HEK293T (cell line): ENCODE measurements around the gene UBASH3A.

Source experiments
- CTCF ChIA-PET: fragments of 350-600 bp; formaldehyde crosslinking; extraction: SDS; loops from one replicate; lab custom pipeline; 2021; ENCODE audit warnings: antibody characterized with exemption, inconsistent platforms; lab: Yijun Ruan, JAX
- POLR2A ChIA-PET: fragments of 350-600 bp; formaldehyde crosslinking; extraction: SDS; loops from one replicate; lab custom pipeline; 2020; ENCODE audit warnings: antibody characterized with exemption, inconsistent platforms; lab: Yijun Ruan, JAX
- DNase-seq: peaks from one replicate; pipeline ENCODE4 v3.0.0; 2012; ENCODE audit warnings: mixed read lengths; ENCODE audit errors: extremely low spot score
- ARNT ChIP-seq: fragments of 450-650 bp; IDR thresholded peaks from 2 replicates; pipeline ENCODE4 v1.6.1; 2017; ENCODE audit warnings: mild to moderate bottlenecking
- BHLHE40 ChIP-seq: fragments of 450-650 bp; IDR thresholded peaks from 2 replicates; pipeline ENCODE4 v1.6.1; 2016; ENCODE audit warnings: mild to moderate bottlenecking, moderate library complexity, borderline replicate concordance
- CTBP1 ChIP-seq: fragments of 450-650 bp; IDR thresholded peaks from 2 replicates; pipeline ENCODE4 v1.6.1; 2016; ENCODE audit warnings: borderline replicate concordance
- ELF4 ChIP-seq: fragments of 450-650 bp; IDR thresholded peaks from 2 replicates; pipeline ENCODE4 v1.6.1; 2017; ENCODE audit warnings: antibody characterized with exemption
- FOXA1 ChIP-seq: fragments of 450-650 bp; IDR thresholded peaks from 2 replicates; pipeline ENCODE4 v1.6.1; 2016; ENCODE audit warnings: mild to moderate bottlenecking
- FOXK2 ChIP-seq: fragments of 450-650 bp; IDR thresholded peaks from 2 replicates; pipeline ENCODE4 v1.6.1; 2016; ENCODE audit warnings: mild to moderate bottlenecking
- FOXM1 ChIP-seq: fragments of 450-650 bp; IDR thresholded peaks from 2 replicates; pipeline ENCODE4 v1.6.1; 2017; ENCODE audit warnings: mild to moderate bottlenecking, borderline replicate concordance
- HDGF ChIP-seq: fragments of 450-650 bp; IDR thresholded peaks from 2 replicates; pipeline ENCODE4 v1.6.1; 2017; ENCODE audit warnings: antibody characterized with exemption, borderline replicate concordance
- L3MBTL2 ChIP-seq: fragments of 450-650 bp; conservative IDR thresholded peaks from 2 replicates; pipeline ENCODE4 v1.6.1; 2016; ENCODE audit warnings: mild to moderate bottlenecking
- LEF1 ChIP-seq: fragments of 450-650 bp; IDR thresholded peaks from 2 replicates; pipeline ENCODE4 v1.6.1; 2017; ENCODE audit warnings: mild to moderate bottlenecking, borderline replicate concordance
- NFRKB ChIP-seq: fragments of 450-650 bp; IDR thresholded peaks from 2 replicates; pipeline ENCODE4 v1.6.1; 2016; ENCODE audit warnings: mild to moderate bottlenecking, moderate library complexity
- PKNOX1 ChIP-seq: fragments of 450-650 bp; IDR thresholded peaks from 2 replicates; pipeline ENCODE4 v1.6.1; 2016
- SP1 ChIP-seq: fragments of 450-650 bp; IDR thresholded peaks from 2 replicates; pipeline ENCODE4 v1.6.1; 2017
- SUZ12 ChIP-seq: fragments of 450-650 bp; IDR thresholded peaks from 2 replicates; pipeline ENCODE4 v1.6.1; 2016; ENCODE audit warnings: mild to moderate bottlenecking
- TARDBP ChIP-seq: fragments of 450-650 bp; IDR thresholded peaks from 2 replicates; pipeline ENCODE4 v1.6.1; 2016
- ZNF384 ChIP-seq: fragments of 450-650 bp; IDR thresholded peaks from 2 replicates; pipeline ENCODE4 v1.6.1; 2016

The UBASH3A gene

GRCh38 chr21:42437786-42438185 is 34.1 kb downstream of the UBASH3A start:
- TF ChIP-seq HDGF (no peak), SP1 (no peak), ELF4 (no peak), LEF1 (no peak), BHLHE40 (no peak), SUZ12 (no peak), NFRKB (no peak), FOXM1 (no peak), FOXK2 (no peak), ZNF384 (no peak), CTBP1 (no peak), PKNOX1 (no peak), L3MBTL2 (no peak), FOXA1 (no peak), ARNT (no peak), TARDBP (no peak)
- POLR2A ChIA-PET: no interaction called here
- CTCF ChIA-PET: no interaction called here
- DNase-seq: no peak

- POLR2A ChIA-PET: no interaction called here
- CTCF ChIA-PET: no interaction called here
- TF ChIP-seq BHLHE40 (no peak), ARNT (no peak), SUZ12 (no peak), ELF4 (no peak), SP1 (no peak), HDGF (no peak), CTBP1 (no peak), TARDBP (no peak), L3MBTL2 (no peak), FOXM1 (no peak), PKNOX1 (no peak), NFRKB (no peak), FOXA1 (no peak), LEF1 (no peak), ZNF384 (no peak), FOXK2 (no peak)
- no peak for DNase-seq
These were observed 34.9 kb downstream of the UBASH3A start for GRCh38 chr21:42438316-42439205.

DNA sequence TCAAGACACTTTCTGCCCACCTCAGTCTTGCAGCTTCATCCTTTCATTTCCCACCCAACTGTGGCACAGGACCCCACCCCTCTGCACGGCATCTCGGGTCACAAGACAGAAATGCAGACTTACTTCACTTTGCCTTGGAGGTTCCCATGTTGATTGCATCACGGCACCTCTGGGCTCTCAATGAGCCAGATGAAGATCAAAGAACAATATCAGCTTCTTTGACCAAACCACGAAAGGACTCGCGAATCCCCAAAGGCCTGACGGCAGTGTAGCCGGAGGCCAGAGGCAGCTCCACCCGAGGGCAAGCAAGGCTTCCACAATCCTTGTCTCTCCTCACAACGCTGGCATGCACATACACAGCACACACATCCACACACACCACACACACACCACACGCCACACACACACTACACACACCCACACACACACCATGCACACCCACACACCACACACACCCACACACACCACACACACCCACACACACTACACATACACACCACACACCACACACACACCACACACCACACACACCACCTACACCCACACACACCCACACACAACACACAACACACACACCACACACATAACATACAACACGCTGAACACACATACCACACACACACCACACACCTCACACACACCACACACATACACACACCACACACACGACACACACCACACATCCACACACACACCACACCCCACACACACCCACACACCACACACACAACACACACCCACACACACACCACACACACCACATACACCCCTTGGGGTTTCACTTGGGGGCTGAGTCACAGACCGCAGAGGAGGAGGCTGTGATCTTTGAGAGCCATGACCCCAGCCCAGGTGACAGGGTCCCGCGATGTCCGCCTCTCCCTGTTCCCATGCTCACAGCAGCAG is 35.8 kb downstream of the UBASH3A start:
- TF ChIP-seq LEF1 (no peak), NFRKB (no peak), ARNT (no peak), PKNOX1 (no peak), CTBP1 (no peak), HDGF (no peak), FOXM1 (no peak), SP1 (no peak), ZNF384 (no peak), L3MBTL2 (no peak), BHLHE40 (no peak), TARDBP (no peak), FOXA1 (no peak)

DNA sequence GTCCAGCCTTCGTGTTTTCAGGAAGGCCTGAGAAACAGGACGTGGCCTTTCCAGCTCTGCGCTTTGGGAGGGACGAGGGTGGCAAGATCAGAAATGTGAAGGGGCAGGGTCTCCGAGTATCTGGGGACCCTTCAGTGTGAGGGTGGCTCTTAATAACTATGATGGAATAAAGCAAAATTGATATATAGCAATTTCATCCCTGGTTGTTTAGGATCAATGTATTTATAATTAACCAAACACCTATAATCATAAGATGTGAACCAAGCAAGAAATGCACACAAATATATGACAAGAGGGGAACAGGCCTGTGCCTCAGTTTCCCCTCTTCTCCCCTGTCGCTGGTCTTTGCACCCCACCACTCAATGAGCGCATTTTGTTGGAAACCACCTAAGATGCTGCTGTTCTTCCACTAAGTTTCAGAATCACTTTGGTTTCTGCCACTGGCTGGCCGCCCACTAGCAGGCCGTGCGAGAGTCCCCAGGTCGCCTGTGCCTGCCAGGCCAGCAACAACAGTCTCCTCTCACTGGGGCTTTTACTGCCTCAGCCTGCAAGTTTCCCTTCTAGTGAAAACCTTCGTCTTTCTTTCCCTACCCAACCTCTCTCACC is 36.6 kb downstream of the UBASH3A start:
- TF ChIP-seq ARNT: no peak
- ChIA-PET CTCF (no interaction called here), POLR2A (no interaction called here)
- DNase-seq: no peak

More for the DNA sequence above, 35.8 kb downstream of the UBASH3A start:
- POLR2A ChIA-PET: no interaction called here
- DNase-seq: no peak
- CTCF ChIA-PET: no interaction called here

GRCh38 chr21:42441963-42442362 is 38.3 kb downstream of the UBASH3A start:
- TF ChIP-seq ELF4: no peak
- TF ChIP-seq SP1: no peak
- TF ChIP-seq FOXK2: no peak
- no peak for TF ChIP-seq NFRKB
- TF ChIP-seq L3MBTL2: no peak
- no peak for TF ChIP-seq HDGF
- TF ChIP-seq FOXM1: no peak
- TF ChIP-seq PKNOX1: no peak
- no peak for TF ChIP-seq LEF1
- TF ChIP-seq TARDBP: no peak
- no peak for TF ChIP-seq CTBP1
- no peak for TF ChIP-seq SUZ12
- TF ChIP-seq ARNT: no peak
- ChIA-PET CTCF (no interaction called here), POLR2A (no interaction called here)

More at GRCh38 chr21:42441963-42442362, 38.3 kb downstream of the UBASH3A start:
- DNase-seq: no peak
